Neural cell (in vitro differentiated cells): ENCODE measurements around the gene P2RY6. TPM values are rescaled to one million over a fixed set of nuclear protein-coding genes. Genes with fewer than 3 reads are reported as not detected.

Experiments used
- H2AFZ ChIP-seq: fragments of 200-600, 300-800 bp; sonication (generic), shearing (Covaris generic); 2 replicates; pipeline ENCODE4 v1.6.0; 2014; ENCODE audit warnings: low read depth, mild to moderate bottlenecking, antibody characterized with exemption, low read length, moderate library complexity
- H3F3A ChIP-seq: fragments of 200-600 bp; shearing (Covaris generic); 2 replicates; pipeline ENCODE4 v1.6.1; 2016; ENCODE audit warnings: mild to moderate bottlenecking, moderate library complexity, mixed read lengths, antibody characterized with exemption, low read length; ENCODE audit not compliant: insufficient read depth, poor library complexity, severe bottlenecking
- H3K27ac ChIP-seq: fragments of 200-600, 300-800 bp; sonication (generic), shearing (Covaris generic); 2 replicates; pipeline ENCODE4 v1.5.1; 2014; ENCODE audit warnings: mild to moderate bottlenecking, low read length, moderate library complexity
- H3K27me3 ChIP-seq: fragments of 300-800, 200-600 bp; sonication (generic), shearing (Covaris generic); 2 replicates; pipeline ENCODE4 v1.6.0; 2014; ENCODE audit warnings: mild to moderate bottlenecking, low read depth, low read length, moderate library complexity; ENCODE audit not compliant: insufficient read depth
- H3K36me3 ChIP-seq: fragments of 300-800, 200-600 bp; sonication (generic), shearing (Covaris generic); 2 replicates; pipeline ENCODE4 v1.5.1; 2014; ENCODE audit warnings: mild to moderate bottlenecking, antibody characterized with exemption, low read length, moderate library complexity; ENCODE audit not compliant: insufficient read depth
- H3K4me2 ChIP-seq: fragments of 300-800, 200-600 bp; sonication (generic), shearing (Covaris generic); 2 replicates; pipeline ENCODE4 v1.6.0; 2014; ENCODE audit warnings: mild to moderate bottlenecking, low read length
- H3K4me3 ChIP-seq: fragments of 300-800, 200-600 bp; sonication (generic), shearing (Covaris generic); 2 replicates; pipeline ENCODE4 v1.5.1; 2014; ENCODE audit warnings: mild to moderate bottlenecking, low read length, moderate library complexity
- H3K79me2 ChIP-seq: fragments of 200-600 bp; shearing (Covaris generic); replicated peaks from 2 replicates; pipeline ENCODE4 v1.6.0; 2014; ENCODE audit warnings: mild to moderate bottlenecking, low read length, moderate library complexity; ENCODE audit not compliant: insufficient read depth
- H3K9ac ChIP-seq: fragments of 300-800, 200-600 bp; sonication (generic), shearing (Covaris generic); 2 replicates; pipeline ENCODE4 v1.6.1; 2016; ENCODE audit warnings: mild to moderate bottlenecking, low read length, mixed read lengths
- H3K9me2 ChIP-seq: fragments of 200-600 bp; shearing (Covaris generic); 2 replicates; pipeline ENCODE4 v1.6.1; 2016; ENCODE audit warnings: mild to moderate bottlenecking, low read length, mixed read lengths; ENCODE audit not compliant: insufficient read depth
- H3K9me3 ChIP-seq: fragments of 200-600, 300-800 bp; sonication (generic), shearing (Covaris generic); 2 replicates; pipeline ENCODE4 v1.6.1; 2016; ENCODE audit warnings: mild to moderate bottlenecking, mixed run types, low read length, moderate library complexity, mixed read lengths
- H4K20me1 ChIP-seq: fragments of 200-600 bp; shearing (Covaris generic); 2 replicates; pipeline ENCODE4 v1.6.1; 2016; ENCODE audit warnings: mild to moderate bottlenecking, mixed run types; ENCODE audit not compliant: insufficient read depth
- CTCF ChIP-seq: fragments of 450-650 bp; IDR thresholded peaks from 2 replicates; pipeline ENCODE4 v1.5.1; 2014; ENCODE audit warnings: antibody characterized with exemption, mild to moderate bottlenecking, moderate library complexity; ENCODE audit not compliant: poor library complexity, severe bottlenecking
- EP300 ChIP-seq: fragments of 450-650 bp; conservative IDR thresholded peaks from 2 replicates; pipeline ENCODE4 v1.6.1; 2014; ENCODE audit warnings: antibody characterized with exemption, mild to moderate bottlenecking, moderate library complexity; ENCODE audit not compliant: poor library complexity, severe bottlenecking
- EZH2 ChIP-seq: fragments of 200-600, 300-800 bp; shearing (Covaris generic), sonication (generic); IDR thresholded peaks from 2 replicates; pipeline ENCODE4 v1.6.1; 2014; ENCODE audit warnings: antibody characterized with exemption, low read length, borderline replicate concordance, mild to moderate bottlenecking; ENCODE audit not compliant: insufficient read depth, poor library complexity, severe bottlenecking
- MXI1 ChIP-seq: fragments of 450-650 bp; conservative IDR thresholded peaks from 2 replicates; pipeline ENCODE4 v1.6.1; 2014; ENCODE audit warnings: antibody characterized with exemption, mild to moderate bottlenecking; ENCODE audit not compliant: poor library complexity, severe bottlenecking
- POLR2AphosphoS5 ChIP-seq: IDR thresholded peaks from 2 replicates; pipeline ENCODE4 v1.6.1; 2012
- RAD21 ChIP-seq: fragments of 450-650 bp; conservative IDR thresholded peaks from 2 replicates; pipeline ENCODE4 v1.6.1; 2014; ENCODE audit warnings: antibody characterized with exemption, mild to moderate bottlenecking, moderate library complexity
- REST ChIP-seq: IDR thresholded peaks from 2 replicates; pipeline ENCODE4 v1.6.1; 2012; ENCODE audit warnings: borderline replicate concordance
- SMC3 ChIP-seq: fragments of 450-650 bp; conservative IDR thresholded peaks from 2 replicates; pipeline ENCODE4 v1.6.1; 2014; ENCODE audit warnings: antibody characterized with exemption, mild to moderate bottlenecking, moderate library complexity; ENCODE audit not compliant: poor library complexity
- TAF1 ChIP-seq: IDR thresholded peaks from 2 replicates; pipeline ENCODE4 v1.6.1; 2012; ENCODE audit warnings: low read depth
- polyA plus RNA-seq: library from polyadenylated mRNA; depleted of rRNA; stranded (reverse); fragments of >200 nt; gene quantifications from 2 replicates; pipeline ENCODE4 v1.2.3, GENCODE V29; 2014

The P2RY6 gene
- polyA plus RNA-seq, 1 donor from 2014 or later: not detected

GRCh38 chr11:73331138-73331916, 59.2 kb downstream of the P2RY6 start:
- Histone ChIP-seq H3K9me2 (no peaks in the 10 kb centered on the region), H3K79me2 (peaks cover 9% of the 10 kb centered on the region), H3K9ac (no peak overlapping the region), H3K36me3 (no peaks in the 10 kb centered on the region), H3K4me3 (no peak overlapping the region), H3F3A (no peaks in the 10 kb centered on the region), H4K20me1 (no peaks in the 10 kb centered on the region), H3K27me3 (no peaks in the 10 kb centered on the region), H2AFZ (no peak overlapping the region), H3K4me2 (no peak overlapping the region), H3K9me3 (no peaks in the 10 kb centered on the region), H3K27ac (no peak overlapping the region)
- TF ChIP-seq REST (no peak), POLR2AphosphoS5 (no peak), EZH2 (no peak), TAF1 (no peak), EP300 (no peak), RAD21 (no peak)

- no peak overlapping the region for H2AFZ ChIP-seq
- no peaks in the 10 kb centered on the region for H3F3A ChIP-seq
- no peak overlapping the region for H3K27ac ChIP-seq
- TF ChIP-seq MXI1: no peak
- no peak for TF ChIP-seq RAD21
- TF ChIP-seq EP300: no peak
- no peak for TF ChIP-seq REST
- TF ChIP-seq POLR2AphosphoS5: no peak
- TF ChIP-seq SMC3: no peak
- no peak for TF ChIP-seq TAF1
- TF ChIP-seq EZH2: no peak
- no peak for TF ChIP-seq CTCF
- H3K79me2 ChIP-seq: peaks cover 9% of the 10 kb centered on the region
- H3K9me3 ChIP-seq: no peaks in the 10 kb centered on the region
- H3K4me3 ChIP-seq: no peak overlapping the region
- no peak overlapping the region for H3K9ac ChIP-seq
- H3K9me2 ChIP-seq: no peaks in the 10 kb centered on the region
- no peaks in the 10 kb centered on the region for H3K27me3 ChIP-seq
- H4K20me1 ChIP-seq: no peaks in the 10 kb centered on the region
- H3K4me2 ChIP-seq: no peak overlapping the region
- no peaks in the 10 kb centered on the region for H3K36me3 ChIP-seq
Observed at GRCh38 chr11:73333173-73333572, 61.0 kb downstream of the P2RY6 start.
